Ectodermal cell (in vitro differentiated cells): ENCODE data around the gene ARHGAP23.
"Not testable (repeated sequence)": the region's sequence is repeated elsewhere in the genome, so short reads cannot be mapped to it uniquely, and the experiment has no call there.

Experiments
- H3K27ac ChIP-seq: 2 replicates; pipeline ENCODE4 v1.7.0; 2013; ENCODE audit warnings: mild to moderate bottlenecking, low read depth, low read length; ENCODE audit not compliant: insufficient read depth, poor library complexity, severe bottlenecking
- H3K27me3 ChIP-seq: 2 replicates; pipeline ENCODE4 v1.7.0; 2013; ENCODE audit warnings: mild to moderate bottlenecking, low read length; ENCODE audit not compliant: insufficient read depth, control insufficient read depth, poor library complexity, severe bottlenecking
- H3K36me3 ChIP-seq: one replicate; pipeline ENCODE4 v1.7.0; 2013; ENCODE audit warnings: low read length; ENCODE audit not compliant: control insufficient read depth, insufficient read depth
- H3K4me1 ChIP-seq: one replicate; pipeline ENCODE4 v1.7.0; 2013; ENCODE audit warnings: low read length; ENCODE audit not compliant: control insufficient read depth, insufficient read depth
- H3K4me3 ChIP-seq: 2 replicates; pipeline ENCODE4 v1.7.0; 2013; ENCODE audit warnings: low read depth, low read length, control low read depth; ENCODE audit not compliant: insufficient read depth
- H3K9me3 ChIP-seq: 2 replicates; pipeline ENCODE4 v1.7.0; 2013; ENCODE audit warnings: mild to moderate bottlenecking, low read length, moderate library complexity; ENCODE audit not compliant: control insufficient read depth
- WGBS, 2 experiments: methylation state at CpG; one replicate each; pipeline ENCODE4 v1.1.7; 2013; ENCODE audit warnings: missing lambda C conversion rate in 2 of 2; 5-methylcytosine and 5-hydroxymethylcytosine counted together

The ARHGAP23 gene

DNA sequence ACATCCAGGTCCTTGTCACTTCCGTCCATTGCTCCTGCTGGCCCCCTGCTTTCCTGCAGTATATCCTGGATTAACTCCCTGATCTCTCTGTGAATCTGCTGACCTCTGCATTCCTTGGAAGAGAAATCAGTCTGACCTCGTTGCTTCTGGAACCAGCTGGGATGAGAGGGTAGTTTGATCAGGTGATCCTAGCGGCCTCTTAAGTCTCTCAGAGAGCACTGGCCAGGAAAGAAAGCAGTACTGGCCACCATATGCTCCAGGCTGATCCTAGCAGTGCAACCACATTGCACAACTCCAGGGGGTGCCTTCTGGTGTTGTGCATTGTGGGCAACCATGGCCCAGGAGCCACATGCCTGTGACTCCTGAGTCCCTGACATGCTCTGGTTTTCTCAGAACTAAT is 79.2 kb downstream of the ARHGAP23 start:
- WGBS, 2 experiments: 72 to 88% methylated on average over 3 of the region's 3 CpGs
- Histone ChIP-seq H3K4me1 (peaks cover 18% of the 10 kb centered on the region), H3K9me3 (no peaks in the 10 kb centered on the region), H3K27ac (no peak overlapping the region), H3K27me3 (peaks cover 24% of the 10 kb centered on the region), H3K36me3 (no peaks in the 10 kb centered on the region), H3K4me3 (no peak overlapping the region)

DNA sequence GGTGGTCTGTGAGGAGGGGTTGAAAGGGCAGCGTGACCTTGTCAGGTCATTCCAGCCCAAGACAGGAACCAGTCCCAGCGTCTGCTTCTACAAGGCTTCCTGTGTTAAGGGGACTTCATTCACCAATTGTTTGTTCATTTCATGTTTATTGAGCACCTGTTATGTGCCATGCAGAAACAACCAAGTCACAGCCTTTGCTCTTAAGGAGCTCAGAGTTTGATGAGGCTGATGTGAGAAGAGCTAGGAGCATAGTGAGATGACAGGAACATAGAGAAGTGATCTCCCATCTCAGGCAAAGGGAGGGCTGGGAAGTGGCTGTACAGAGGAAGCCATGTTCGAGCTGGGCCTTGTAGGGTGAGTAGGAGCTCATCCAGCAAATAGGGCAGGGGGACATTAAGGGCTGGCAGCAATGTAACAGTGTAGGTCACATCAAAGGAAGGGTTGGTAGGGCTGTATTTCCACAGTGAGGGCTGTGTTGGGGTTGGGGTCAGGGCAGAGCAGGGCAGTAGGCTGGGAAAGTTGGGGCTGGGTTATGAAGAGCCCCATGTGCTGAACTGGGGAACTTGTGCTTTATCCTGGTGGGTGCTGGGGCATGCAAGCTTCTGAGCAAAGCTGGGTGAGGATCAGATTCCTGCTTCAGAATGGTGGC is 79.8 kb downstream of the ARHGAP23 start:
- Histone ChIP-seq H3K27ac (no peak overlapping the region), H3K36me3 (no peaks in the 10 kb centered on the region), H3K4me1 (peaks cover 18% of the 10 kb centered on the region), H3K9me3 (no peaks in the 10 kb centered on the region), H3K4me3 (no peak overlapping the region), H3K27me3 (peaks cover 24% of the 10 kb centered on the region)
- WGBS, 2 experiments: 85 to 92% methylated on average over 3 of the region's 3 CpGs

DNA sequence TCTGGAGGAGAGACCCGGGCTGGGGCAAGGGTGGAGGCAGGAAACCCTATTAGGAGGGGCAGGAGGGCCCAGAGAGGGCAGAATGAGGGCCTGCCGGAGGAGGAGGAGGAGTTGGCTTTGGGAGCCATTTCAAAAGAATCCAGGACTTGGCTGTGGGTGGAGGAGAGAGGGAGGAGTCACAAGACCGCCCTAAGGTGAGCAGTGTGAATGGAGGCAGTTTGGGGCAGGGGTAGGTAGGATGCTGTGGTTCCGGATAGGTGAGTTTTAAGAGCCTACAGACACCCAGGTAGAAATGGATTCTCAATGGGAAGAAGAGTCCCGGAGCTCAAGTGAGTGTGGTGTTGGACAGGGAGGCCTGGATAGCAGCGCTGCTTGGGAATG is 80.3 kb downstream of the ARHGAP23 start:
- no peak overlapping the region for H3K4me3 ChIP-seq
- WGBS, 2 experiments: 69 to 73% methylated on average over 6 of the region's 6 CpGs
- peaks cover 18% of the 10 kb centered on the region for H3K4me1 ChIP-seq
- H3K27me3 ChIP-seq: peaks cover 24% of the 10 kb centered on the region
- no peaks in the 10 kb centered on the region for H3K36me3 ChIP-seq
- no peak overlapping the region for H3K27ac ChIP-seq
- no peaks in the 10 kb centered on the region for H3K9me3 ChIP-seq

DNA sequence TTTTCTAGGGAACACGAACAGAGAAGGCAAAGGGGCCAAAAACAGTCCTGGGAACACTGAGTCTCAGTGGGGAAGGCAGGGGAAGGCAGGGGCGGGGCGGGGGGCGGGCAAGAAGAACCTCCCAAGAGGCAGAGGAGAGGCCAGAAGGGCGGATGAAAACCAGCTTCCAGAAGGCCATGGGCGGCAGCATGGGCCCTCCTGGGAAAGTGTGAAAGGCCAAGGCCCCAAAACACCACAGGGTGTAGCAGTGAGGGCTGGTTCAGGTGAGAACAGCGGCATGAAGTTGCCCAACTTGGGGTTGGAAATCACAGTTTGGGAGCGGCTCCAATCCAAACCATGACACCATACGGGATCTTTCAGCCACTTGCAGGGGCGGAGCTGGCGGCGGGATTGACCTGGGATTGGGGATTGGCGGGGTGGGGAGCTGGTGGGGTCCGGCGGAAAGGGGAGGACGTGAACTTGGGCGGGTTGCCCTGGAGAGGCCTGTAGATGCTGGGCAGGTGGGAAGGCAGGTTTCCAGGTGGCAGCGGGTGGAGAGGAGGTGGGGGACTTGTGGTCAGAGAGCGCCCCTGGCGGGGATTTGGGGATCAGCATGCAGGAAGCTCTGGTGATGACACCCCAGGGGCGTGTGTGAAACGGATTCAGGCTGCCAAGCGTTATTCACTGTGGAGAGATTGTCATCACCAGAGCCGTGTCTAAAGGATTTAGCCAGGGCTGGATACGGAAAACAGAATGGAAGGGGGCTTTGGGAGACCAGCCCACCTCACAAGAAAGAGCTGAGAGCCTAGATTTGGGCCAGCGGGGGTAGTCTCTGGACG is 80.9 kb downstream of the ARHGAP23 start:
- Histone ChIP-seq H3K4me3 (peak overlapping the region; percentile 32), H3K9me3 (no peaks in the 10 kb centered on the region), H3K4me1 (peaks cover 18% of the 10 kb centered on the region), H3K36me3 (no peaks in the 10 kb centered on the region), H3K27me3 (peaks cover 24% of the 10 kb centered on the region), H3K27ac (no peak overlapping the region)
- 25% methylated on average over 27 of the region's 27 CpGs for WGBS, 2 experiments

DNA sequence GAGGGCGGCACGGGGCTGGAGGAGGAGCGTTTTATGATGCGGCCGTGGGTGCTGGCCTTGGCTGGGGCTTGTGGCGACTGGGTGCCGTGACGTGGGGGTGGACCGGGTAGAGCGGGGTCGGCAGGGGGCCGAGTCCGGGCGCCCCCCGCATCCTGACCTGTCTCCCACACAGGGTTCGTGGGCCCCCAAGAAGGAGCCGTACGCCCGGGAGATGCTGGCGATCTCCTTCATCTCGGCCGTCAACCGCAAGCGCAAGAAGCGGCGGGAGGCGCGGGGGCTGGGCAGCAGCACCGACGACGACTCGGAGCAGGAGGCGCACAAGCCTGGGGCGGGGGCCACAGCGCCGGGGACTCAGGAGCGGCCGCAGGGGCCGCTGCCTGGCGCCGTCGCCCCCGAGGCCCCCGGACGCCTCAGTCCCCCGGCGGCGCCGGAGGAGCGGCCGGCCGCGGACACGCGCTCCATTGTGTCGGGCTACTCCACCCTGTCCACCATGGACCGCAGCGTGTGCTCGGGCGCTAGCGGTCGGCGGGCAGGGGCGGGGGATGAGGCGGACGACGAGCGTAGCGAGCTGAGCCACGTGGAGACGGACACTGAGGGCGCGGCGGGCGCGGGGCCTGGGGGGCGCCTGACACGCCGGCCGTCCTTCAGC is 81.6 kb downstream of the ARHGAP23 start:
- peak overlapping the region; percentile 32 for H3K4me3 ChIP-seq

DNA sequence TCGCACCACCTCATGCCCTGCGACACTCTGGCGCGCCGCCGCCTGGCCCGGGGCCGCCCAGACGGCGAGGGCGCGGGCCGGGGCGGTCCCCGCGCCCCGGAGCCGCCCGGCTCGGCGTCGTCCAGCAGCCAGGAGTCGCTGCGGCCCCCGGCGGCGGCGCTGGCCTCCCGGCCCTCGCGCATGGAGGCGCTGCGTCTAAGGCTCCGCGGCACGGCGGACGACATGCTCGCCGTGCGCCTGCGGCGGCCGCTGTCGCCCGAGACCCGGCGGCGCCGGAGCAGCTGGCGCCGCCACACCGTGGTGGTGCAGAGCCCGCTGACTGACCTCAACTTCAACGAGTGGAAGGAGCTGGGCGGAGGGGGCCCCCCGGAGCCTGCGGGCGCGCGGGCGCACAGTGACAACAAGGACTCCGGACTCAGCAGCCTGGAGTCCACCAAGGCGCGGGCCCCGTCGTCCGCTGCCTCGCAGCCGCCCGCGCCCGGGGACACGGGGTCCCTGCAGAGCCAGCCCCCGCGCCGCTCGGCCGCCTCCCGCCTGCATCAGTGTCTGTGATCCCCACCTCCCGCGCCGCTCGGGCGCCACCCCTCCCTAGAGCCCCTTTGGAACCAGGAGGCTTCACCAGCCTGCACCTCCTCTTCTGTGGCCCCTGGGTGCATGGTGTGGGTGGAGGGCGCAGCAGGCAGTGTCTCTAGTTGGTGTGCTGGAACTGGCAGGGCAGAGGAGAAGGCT is 82.3 kb downstream of the ARHGAP23 start:
- Histone ChIP-seq H3K9me3 (no peaks in the 10 kb centered on the region), H3K27me3 (peaks cover 24% of the 10 kb centered on the region), H3K4me3 (peak overlapping the region; percentile 32), H3K27ac (no peak overlapping the region), H3K4me1 (peaks cover 18% of the 10 kb centered on the region), H3K36me3 (no peaks in the 10 kb centered on the region)
- 1% methylated on average over 86 of the region's 86 CpGs for WGBS, 2 experiments

More for the DNA sequence above, 81.6 kb downstream of the ARHGAP23 start:
- H3K27ac ChIP-seq: no peak overlapping the region
- H3K27me3 ChIP-seq: peaks cover 24% of the 10 kb centered on the region
- no peaks in the 10 kb centered on the region for H3K36me3 ChIP-seq
- WGBS, 2 experiments: 1 to 2% methylated on average over 80 of the region's 80 CpGs
- H3K4me1 ChIP-seq: peaks cover 18% of the 10 kb centered on the region
- H3K9me3 ChIP-seq: no peaks in the 10 kb centered on the region

- H3K27me3 ChIP-seq: peaks cover 24% of the 10 kb centered on the region
- no peak overlapping the region for H3K27ac ChIP-seq
- no peaks in the 10 kb centered on the region for H3K9me3 ChIP-seq
- peaks cover 18% of the 10 kb centered on the region for H3K4me1 ChIP-seq
- WGBS, 2 experiments: 24 to 29% methylated on average over 12 of the region's 15 CpGs
- H3K4me3 ChIP-seq: no peak overlapping the region
- no peaks in the 10 kb centered on the region for H3K36me3 ChIP-seq
Observed at GRCh38 chr17:38511150-38512108, 83.2 kb downstream of the ARHGAP23 start.

DNA sequence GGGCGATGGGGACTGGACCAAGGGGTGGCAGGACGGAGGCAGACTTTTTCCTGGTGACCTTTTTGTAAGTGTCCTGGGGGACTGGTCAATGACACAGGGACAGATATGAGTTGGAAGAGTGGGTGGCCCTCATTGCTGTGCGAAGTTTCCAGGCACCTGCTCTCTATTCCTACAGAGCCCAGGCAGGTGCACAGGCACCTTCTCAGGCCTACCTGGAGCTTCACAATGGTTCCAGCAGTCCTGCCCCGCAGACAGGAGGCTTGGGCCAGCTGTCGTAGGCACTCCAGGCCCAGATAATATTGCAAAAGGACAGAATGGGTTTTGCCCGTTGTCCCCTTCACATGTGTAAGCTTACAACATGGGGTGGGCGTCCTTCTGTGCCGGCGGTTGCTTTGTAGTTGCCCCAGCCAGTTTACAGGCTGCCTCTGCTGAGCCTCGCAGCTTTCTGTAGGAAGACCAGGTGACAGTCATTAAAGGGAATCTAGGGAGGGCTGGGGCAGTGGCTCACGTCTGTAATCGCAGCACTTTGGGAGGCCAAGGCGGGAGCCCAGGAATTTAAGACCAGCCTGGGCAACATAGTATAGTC is 84.3 kb downstream of the ARHGAP23 start:
- H3K4me1 ChIP-seq: peaks cover 18% of the 10 kb centered on the region
- no peak overlapping the region for H3K4me3 ChIP-seq
- H3K36me3 ChIP-seq: no peaks in the 10 kb centered on the region
- H3K9me3 ChIP-seq: no peaks in the 10 kb centered on the region
- no peak overlapping the region for H3K27ac ChIP-seq
- peaks cover 24% of the 10 kb centered on the region for H3K27me3 ChIP-seq
- 85 to 86% methylated on average over 12 to 13 of the region's 13 CpGs for WGBS, 2 experiments

GRCh38 chr17:38526526-38526925 is 98.3 kb downstream of the ARHGAP23 start:
- not testable (repeated sequence) for H3K36me3 ChIP-seq, H3K4me1 ChIP-seq, H3K27ac ChIP-seq, H3K4me3 ChIP-seq, H3K27me3 ChIP-seq, H3K9me3 ChIP-seq
- 87 to 92% methylated on average over 5 to 8 of the region's 8 CpGs for WGBS, 2 experiments
